ENCODE results near the gene CDH4.
A peak's percentile ranks its signal among the peaks of the same experiment; 100 is the strongest.

DNA sequence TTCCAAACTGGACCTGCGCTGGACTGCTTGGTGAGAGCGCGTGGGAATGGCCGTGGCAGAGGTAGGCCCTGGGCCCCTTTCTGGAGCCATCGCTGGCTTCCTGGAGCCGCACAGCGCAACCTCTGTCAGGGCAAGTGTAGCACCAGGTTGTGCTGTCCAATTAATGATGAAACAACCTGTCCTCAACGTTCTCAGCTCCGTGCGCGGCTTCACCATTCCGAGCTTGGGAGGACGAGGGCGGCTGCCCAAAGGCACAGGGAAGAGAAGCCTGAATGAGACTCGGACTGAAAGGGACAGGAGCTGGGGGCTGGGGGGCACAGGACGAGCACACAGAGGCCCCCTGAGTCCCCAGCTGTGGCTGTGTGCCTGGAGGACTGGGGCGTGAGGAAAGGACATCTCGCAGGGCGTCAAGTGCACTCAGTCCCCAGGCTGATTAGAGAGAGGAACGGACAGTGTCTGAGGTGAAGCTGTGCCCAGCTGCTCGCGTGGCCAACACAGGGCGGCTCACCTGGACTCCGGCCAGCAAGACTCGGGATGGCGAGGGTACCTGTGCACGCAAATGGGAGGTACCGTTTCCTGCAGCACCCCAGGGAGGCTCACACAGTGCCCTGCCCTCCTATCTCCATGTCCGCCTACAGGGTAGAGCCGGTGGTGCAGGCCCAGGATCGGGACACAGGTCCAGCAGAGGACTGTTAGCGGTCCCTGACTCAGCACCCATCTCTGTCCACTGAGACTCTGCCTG, 410.3 kb downstream of the CDH4 start:
- TF ChIP-seq, protein P1, sequence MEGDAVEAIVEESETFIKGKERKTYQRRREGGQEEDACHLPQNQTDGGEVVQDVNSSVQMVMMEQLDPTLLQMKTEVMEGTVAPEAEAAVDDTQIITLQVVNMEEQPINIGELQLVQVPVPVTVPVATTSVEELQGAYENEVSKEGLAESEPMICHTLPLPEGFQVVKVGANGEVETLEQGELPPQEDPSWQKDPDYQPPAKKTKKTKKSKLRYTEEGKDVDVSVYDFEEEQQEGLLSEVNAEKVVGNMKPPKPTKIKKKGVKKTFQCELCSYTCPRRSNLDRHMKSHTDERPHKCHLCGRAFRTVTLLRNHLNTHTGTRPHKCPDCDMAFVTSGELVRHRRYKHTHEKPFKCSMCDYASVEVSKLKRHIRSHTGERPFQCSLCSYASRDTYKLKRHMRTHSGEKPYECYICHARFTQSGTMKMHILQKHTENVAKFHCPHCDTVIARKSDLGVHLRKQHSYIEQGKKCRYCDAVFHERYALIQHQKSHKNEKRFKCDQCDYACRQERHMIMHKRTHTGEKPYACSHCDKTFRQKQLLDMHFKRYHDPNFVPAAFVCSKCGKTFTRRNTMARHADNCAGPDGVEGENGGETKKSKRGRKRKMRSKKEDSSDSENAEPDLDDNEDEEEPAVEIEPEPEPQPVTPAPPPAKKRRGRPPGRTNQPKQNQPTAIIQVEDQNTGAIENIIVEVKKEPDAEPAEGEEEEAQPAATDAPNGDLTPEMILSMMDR (IDR thresholded peaks at IDR 0.05) = peak; percentile 35
- TF ChIP-seq EZH2phosphoT487 (IDR thresholded peaks at IDR 0.05) = no peak

Measured in neural progenitor cell (in vitro differentiated cells).